Trophoblast cell (in vitro differentiated cells and primary cell): ENCODE results near the gene MRPL3.

Experiments used
- DNase-seq, 2 donors: peaks; one replicate each; pipeline ENCODE4 v3.0.0-alpha.2; 2016
- H2AFZ ChIP-seq: 2 replicates; pipeline ENCODE4 v1.6.1; 2013; ENCODE audit warnings: low read length, moderate library complexity, mild to moderate bottlenecking; ENCODE audit not compliant: insufficient read depth, poor library complexity
- H2AK5ac ChIP-seq: 2 replicates; pipeline ENCODE4 v1.6.1; 2013; ENCODE audit warnings: mild to moderate bottlenecking, low read length
- H2BK120ac ChIP-seq: 2 replicates; pipeline ENCODE4 v1.6.1; 2013; ENCODE audit warnings: low read length, mild to moderate bottlenecking, moderate library complexity; ENCODE audit not compliant: insufficient read depth, poor library complexity
- H2BK12ac ChIP-seq: 2 replicates; pipeline ENCODE4 v1.6.1; 2013; ENCODE audit warnings: mild to moderate bottlenecking, low read length, moderate library complexity
- H2BK5ac ChIP-seq: 2 replicates; pipeline ENCODE4 v1.6.1; 2013; ENCODE audit warnings: low read length, low read depth, moderate library complexity, mild to moderate bottlenecking; ENCODE audit not compliant: poor library complexity
- H3K14ac ChIP-seq: 2 replicates; pipeline ENCODE4 v1.6.1; 2013; ENCODE audit warnings: mild to moderate bottlenecking, low read length
- H3K18ac ChIP-seq: 2 replicates; pipeline ENCODE4 v1.6.1; 2013; ENCODE audit warnings: mild to moderate bottlenecking, low read length
- H3K23ac ChIP-seq: 2 replicates; pipeline ENCODE4 v1.6.1; 2013; ENCODE audit warnings: low read length
- H3K27ac ChIP-seq: 2 replicates; pipeline ENCODE4 v1.5.1; 2013; ENCODE audit warnings: low read depth, mild to moderate bottlenecking, inconsistent platforms, low read length, moderate library complexity
- H3K27me3 ChIP-seq: 2 replicates; pipeline ENCODE4 v1.6.1; 2013; ENCODE audit warnings: inconsistent platforms, mild to moderate bottlenecking, low read length, moderate library complexity; ENCODE audit not compliant: insufficient read depth
- H3K36me3 ChIP-seq, 2 experiments: 1 replicate in 1 of 2; 2 replicates in 1 of 2; pipeline ENCODE4 v1.6.1; 2013; ENCODE audit warnings: low read length in 2 of 2, mild to moderate bottlenecking in 2 of 2, moderate library complexity in 1 of 2; ENCODE audit not compliant: insufficient read depth in 2 of 2, control insufficient read depth in 1 of 2
- H3K4ac ChIP-seq: 2 replicates; pipeline ENCODE4 v1.6.1; 2013; ENCODE audit warnings: low read depth, mild to moderate bottlenecking, low read length, moderate library complexity
- H3K4me1 ChIP-seq, 2 experiments: 1 replicate in 1 of 2; 2 replicates in 1 of 2; pipeline ENCODE4 v1.6.1; 2013; ENCODE audit warnings: low read length in 2 of 2, mild to moderate bottlenecking in 2 of 2, moderate library complexity in 1 of 2; ENCODE audit not compliant: insufficient read depth in 2 of 2, control insufficient read depth in 1 of 2
- H3K4me2 ChIP-seq: 2 replicates; pipeline ENCODE4 v1.6.1; 2013; ENCODE audit warnings: inconsistent platforms, mild to moderate bottlenecking, low read length, moderate library complexity
- H3K4me3 ChIP-seq: 2 replicates; pipeline ENCODE4 v1.5.1; 2013; ENCODE audit warnings: mild to moderate bottlenecking, low read depth, low read length, inconsistent platforms
- H3K79me1 ChIP-seq: one replicate; pipeline ENCODE4 v1.6.1; 2013; ENCODE audit warnings: low read length
- H3K79me2 ChIP-seq: 2 replicates; pipeline ENCODE4 v1.6.1; 2013; ENCODE audit warnings: low read length, mild to moderate bottlenecking; ENCODE audit not compliant: control insufficient read depth, insufficient read depth, poor library complexity
- H3K9ac ChIP-seq: 2 replicates; pipeline ENCODE4 v1.6.1; 2013; ENCODE audit warnings: mild to moderate bottlenecking, low read length
- H3K9me3 ChIP-seq: 2 replicates; pipeline ENCODE4 v1.6.1; 2013; ENCODE audit warnings: low read depth, mild to moderate bottlenecking, control low read depth, inconsistent platforms, low read length; ENCODE audit not compliant: insufficient read depth
- H4K12ac ChIP-seq: 2 replicates; pipeline ENCODE4 v1.6.1; 2013; ENCODE audit warnings: low read depth, mild to moderate bottlenecking, low read length, moderate library complexity
- H4K8ac ChIP-seq: 2 replicates; pipeline ENCODE4 v1.6.1; 2013; ENCODE audit warnings: low read depth, mild to moderate bottlenecking, low read length, moderate library complexity
- H4K91ac ChIP-seq: one replicate; pipeline ENCODE4 v1.6.1; 2013; ENCODE audit warnings: low read depth, mild to moderate bottlenecking, low read length, moderate library complexity
- WGBS: extraction: QIAGEN DNeasy Blood & Tissue Kit; methylation state at CpG from one replicate; pipeline ENCODE4 v1.1.7; 2013; ENCODE audit warnings: missing lambda C conversion rate; ENCODE audit not compliant: insufficient read length, insufficient coverage; ENCODE audit errors: extremely low coverage; 5-methylcytosine and 5-hydroxymethylcytosine counted together

MRPL3 gene

DNA sequence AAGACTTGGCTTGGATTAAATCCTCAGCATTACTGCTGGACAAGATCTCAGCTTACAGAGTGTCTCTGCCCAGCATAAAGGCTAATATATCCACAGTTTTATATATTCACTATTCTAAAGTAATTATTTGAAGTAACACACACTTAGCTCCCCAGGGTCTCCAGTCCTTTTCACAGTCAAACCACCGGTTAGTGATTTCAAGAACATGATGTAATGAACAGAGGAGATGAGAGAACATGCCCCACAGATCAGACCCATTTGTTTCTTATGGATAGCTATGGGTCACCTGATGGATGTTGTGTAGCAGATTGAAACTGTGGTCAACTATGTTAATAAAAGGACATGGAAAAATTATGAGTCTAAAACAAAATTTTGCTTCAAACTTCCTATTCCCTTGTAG is 44.8 kb upstream of the MRPL3 start:
- Histone ChIP-seq H2BK5ac (no peak overlapping the region), H3K18ac (no peak overlapping the region), H3K79me1 (no peaks in the 10 kb centered on the region), H3K4me1 (peaks cover 2 to 4% of the 10 kb centered on the region in 2 experiments), H4K8ac (no peak overlapping the region), H3K27ac (no peak overlapping the region), H3K4me3 (no peak overlapping the region), H4K91ac (no peak overlapping the region), H3K27me3 (no peaks in the 10 kb centered on the region), H3K23ac (no peak overlapping the region), H3K9ac (no peak overlapping the region), H4K12ac (no peak overlapping the region), H3K4ac (no peak overlapping the region), H3K14ac (no peak overlapping the region), H2AFZ (no peak overlapping the region), H2BK12ac (no peak overlapping the region), H2AK5ac (no peak overlapping the region), H3K4me2 (no peak overlapping the region), H3K9me3 (no peaks in the 10 kb centered on the region), H3K79me2 (no peaks in the 10 kb centered on the region), H2BK120ac (no peak overlapping the region), H3K36me3 (no peaks in the 10 kb centered on the region)
- no peak for DNase-seq
- WGBS = no CpG with 5 or more reads among the region's 1 CpG

DNA sequence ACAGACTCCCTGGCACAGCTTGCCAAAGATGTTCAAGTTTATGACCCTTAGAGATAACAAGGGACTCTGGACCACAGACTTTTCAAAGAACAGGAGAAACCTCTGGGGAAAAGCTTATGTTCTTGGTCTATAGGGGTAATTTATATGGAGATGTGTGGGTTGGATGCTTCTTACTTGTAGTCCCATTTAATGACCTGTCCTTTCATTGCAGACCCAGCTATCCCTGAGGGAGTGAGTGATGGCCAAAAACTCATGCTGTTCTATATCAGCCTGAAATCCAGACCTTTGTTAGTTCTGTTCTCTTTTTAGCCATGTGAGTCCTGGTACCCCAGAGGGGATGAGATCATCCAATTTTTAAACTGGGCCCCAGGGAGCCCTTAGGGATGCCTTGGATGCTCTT is 43.7 kb upstream of the MRPL3 start:
- no peak overlapping the region for H4K12ac ChIP-seq
- no peak overlapping the region for H2BK120ac ChIP-seq
- no peaks in the 10 kb centered on the region for H3K9me3 ChIP-seq
- H3K4me2 ChIP-seq = no peak overlapping the region
- no peak overlapping the region for H3K4me3 ChIP-seq
- no peaks in the 10 kb centered on the region for H3K27me3 ChIP-seq
- H3K14ac ChIP-seq = no peak overlapping the region
- no peak overlapping the region for H4K91ac ChIP-seq
- no peaks in the 10 kb centered on the region for H3K36me3 ChIP-seq
- H3K4me1 ChIP-seq = peaks cover 2 to 4% of the 10 kb centered on the region in 2 experiments
- no peaks in the 10 kb centered on the region for H3K79me1 ChIP-seq
- DNase-seq = no peak
- no peak overlapping the region for H2BK5ac ChIP-seq
- no peak overlapping the region for H3K4ac ChIP-seq
- no peak overlapping the region for H2BK12ac ChIP-seq
- H4K8ac ChIP-seq = no peak overlapping the region
- H3K9ac ChIP-seq = no peak overlapping the region
- H2AFZ ChIP-seq = no peak overlapping the region
- H2AK5ac ChIP-seq = no peak overlapping the region
- H3K23ac ChIP-seq = no peak overlapping the region
- no peaks in the 10 kb centered on the region for H3K79me2 ChIP-seq
- H3K18ac ChIP-seq = no peak overlapping the region
- no peak overlapping the region for H3K27ac ChIP-seq

DNA sequence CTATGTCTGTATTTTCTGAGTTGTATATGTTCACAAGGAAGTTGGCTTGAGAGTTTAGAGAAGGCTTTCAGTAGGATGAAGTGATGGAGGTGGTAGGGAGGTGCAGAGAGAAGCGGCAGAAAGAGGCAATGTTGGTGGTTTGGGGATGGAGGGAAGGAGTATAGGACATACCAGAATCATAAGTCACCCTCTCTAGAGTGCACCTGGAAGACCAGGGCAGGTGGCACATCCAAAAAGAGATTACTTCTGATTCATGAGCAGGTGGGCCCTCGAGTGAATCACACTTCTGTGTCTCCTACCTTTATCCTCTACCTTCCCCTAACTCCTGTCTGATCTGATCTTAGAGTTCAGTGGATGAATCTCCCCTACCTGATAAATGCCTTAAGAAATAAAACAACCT is 41.8 kb upstream of the MRPL3 start:
- Histone ChIP-seq H3K9me3 (no peaks in the 10 kb centered on the region), H3K27ac (no peak overlapping the region), H4K12ac (no peak overlapping the region), H2BK5ac (no peak overlapping the region), H4K91ac (no peak overlapping the region), H2BK12ac (peak overlapping the region; percentile 49), H3K9ac (no peak overlapping the region), H3K18ac (no peak overlapping the region), H2BK120ac (no peak overlapping the region), H3K4me3 (no peak overlapping the region), H3K4me2 (no peak overlapping the region), H2AK5ac (no peak overlapping the region), H2AFZ (no peak overlapping the region), H3K79me2 (no peaks in the 10 kb centered on the region), H3K4me1 (peaks cover 2 to 4% of the 10 kb centered on the region in 2 experiments), H3K27me3 (no peaks in the 10 kb centered on the region), H3K79me1 (no peaks in the 10 kb centered on the region), H3K36me3 (no peaks in the 10 kb centered on the region), H3K23ac (no peak overlapping the region), H3K14ac (no peak overlapping the region), H4K8ac (no peak overlapping the region), H3K4ac (no peak overlapping the region)
- no CpG with 5 or more reads among the region's 2 CpGs for WGBS
- DNase-seq = peak; percentile 30 to 51

DNA sequence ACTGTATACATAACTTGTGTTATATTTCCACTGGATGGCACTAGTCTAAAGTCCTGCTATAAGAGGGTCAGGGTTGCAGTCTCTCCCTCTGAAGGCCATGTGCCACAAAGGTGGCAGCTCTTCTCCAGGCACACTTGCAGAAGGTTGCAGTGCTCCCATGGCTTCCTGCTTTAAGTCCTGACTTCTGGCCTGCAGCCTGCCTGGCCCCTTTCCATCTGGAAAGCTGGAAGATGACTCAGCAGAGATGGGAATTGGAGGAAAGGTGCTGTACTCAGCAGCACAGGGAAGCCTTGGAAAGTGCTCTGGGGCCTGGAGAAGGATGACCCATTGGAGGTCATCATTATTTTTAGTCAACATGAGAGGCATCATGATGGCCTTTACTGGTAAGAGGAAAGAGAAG is 40.9 kb upstream of the MRPL3 start:
- H2BK12ac ChIP-seq = no peak overlapping the region
- H2BK5ac ChIP-seq = no peak overlapping the region
- no peak overlapping the region for H2AFZ ChIP-seq
- no peak overlapping the region for H2AK5ac ChIP-seq
- no peak overlapping the region for H3K18ac ChIP-seq
- no peak overlapping the region for H3K23ac ChIP-seq
- H4K8ac ChIP-seq = no peak overlapping the region
- H3K4me1 ChIP-seq = peaks cover 2 to 4% of the 10 kb centered on the region in 2 experiments
- H2BK120ac ChIP-seq = no peak overlapping the region
- H3K9ac ChIP-seq = no peak overlapping the region
- H3K4me2 ChIP-seq = no peak overlapping the region
- peak; percentile 8 to 41 for DNase-seq
- no peaks in the 10 kb centered on the region for H3K79me1 ChIP-seq
- H4K12ac ChIP-seq = no peak overlapping the region
- no peak overlapping the region for H3K27ac ChIP-seq
- no peak overlapping the region for H4K91ac ChIP-seq
- H3K27me3 ChIP-seq = no peaks in the 10 kb centered on the region
- H3K79me2 ChIP-seq = no peaks in the 10 kb centered on the region
- H3K14ac ChIP-seq = no peak overlapping the region
- no peaks in the 10 kb centered on the region for H3K36me3 ChIP-seq
- no peak overlapping the region for H3K4ac ChIP-seq
- no peaks in the 10 kb centered on the region for H3K9me3 ChIP-seq
- no peak overlapping the region for H3K4me3 ChIP-seq

DNA sequence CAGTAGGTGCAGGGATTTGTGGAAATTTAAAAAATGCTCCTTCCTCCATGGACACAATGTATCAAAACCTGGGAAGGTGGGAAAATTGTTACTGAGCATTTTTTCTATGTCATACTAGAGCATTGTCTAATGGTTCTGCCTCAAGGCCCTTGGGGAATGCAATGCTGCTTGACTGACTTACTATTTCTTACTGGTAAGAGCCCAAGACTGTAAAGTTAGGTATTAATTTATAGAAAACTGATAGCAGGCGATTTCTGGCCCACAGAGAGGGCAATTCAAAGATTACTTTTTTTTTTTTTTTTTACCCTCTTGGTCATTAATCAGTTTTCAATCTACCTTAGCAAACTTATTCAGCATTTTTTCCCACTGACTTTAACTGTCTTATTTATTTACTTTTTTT is 38.5 kb upstream of the MRPL3 start:
- H3K9ac ChIP-seq = no peak overlapping the region
- peaks cover 2 to 4% of the 10 kb centered on the region in 2 experiments for H3K4me1 ChIP-seq
- H2BK12ac ChIP-seq = no peak overlapping the region
- no peak overlapping the region for H2AFZ ChIP-seq
- no peak overlapping the region for H2BK5ac ChIP-seq
- H3K27me3 ChIP-seq = no peaks in the 10 kb centered on the region
- no peak overlapping the region for H2BK120ac ChIP-seq
- no peak overlapping the region for H3K27ac ChIP-seq
- WGBS = no CpG with 5 or more reads among the region's 1 CpG
- H3K79me1 ChIP-seq = no peaks in the 10 kb centered on the region
- no peak overlapping the region for H4K8ac ChIP-seq
- no peak overlapping the region for H3K23ac ChIP-seq
- H3K36me3 ChIP-seq = no peaks in the 10 kb centered on the region
- no peaks in the 10 kb centered on the region for H3K9me3 ChIP-seq
- H3K79me2 ChIP-seq = no peaks in the 10 kb centered on the region
- DNase-seq = no peak
- H3K4me3 ChIP-seq = no peak overlapping the region
- no peak overlapping the region for H3K4me2 ChIP-seq
- H3K14ac ChIP-seq = no peak overlapping the region
- H3K18ac ChIP-seq = no peak overlapping the region
- no peak overlapping the region for H4K91ac ChIP-seq
- no peak overlapping the region for H2AK5ac ChIP-seq
- H3K4ac ChIP-seq = no peak overlapping the region
- H4K12ac ChIP-seq = no peak overlapping the region
